VCaP (cell line): ENCODE measurements around the gene YPEL2.
"Not testable (repeated sequence)": the region's sequence is repeated elsewhere in the genome, so short reads cannot be mapped to it uniquely, and the experiment has no call there.

Source experiments
- H3K27ac ChIP-seq: fragments of 450-650 bp; 2 replicates; pipeline ENCODE4 v1.5.1; 2017
- CTCF ChIP-seq: fragments of 450-650 bp; conservative IDR thresholded peaks from 2 replicates; pipeline ENCODE4 v1.5.1; 2017; ENCODE audit warnings: mild to moderate bottlenecking, moderate library complexity

The YPEL2 gene

GRCh38 chr17:59404471-59404870 is 73.0 kb downstream of the YPEL2 start:
- no peak for TF ChIP-seq CTCF
- H3K27ac ChIP-seq = no peak overlapping the region

GRCh38 chr17:59405944-59406705 is 74.7 kb downstream of the YPEL2 start:
- TF ChIP-seq CTCF = no peak
- peak overlapping the region; percentile 92 for H3K27ac ChIP-seq

- TF ChIP-seq CTCF = no peak
- peak overlapping the region; percentile 92 for H3K27ac ChIP-seq
Observed at GRCh38 chr17:59406808-59407381, 75.4 kb downstream of the YPEL2 start.

- no peak for TF ChIP-seq CTCF
- no peak overlapping the region for H3K27ac ChIP-seq
Observed at GRCh38 chr17:59409336-59410048, 78.0 kb downstream of the YPEL2 start.

GRCh38 chr17:59410049-59410437 is 78.6 kb downstream of the YPEL2 start:
- no peak for TF ChIP-seq CTCF

GRCh38 chr17:59412431-59412830 is 81.0 kb downstream of the YPEL2 start:
- not testable (repeated sequence) for H3K27ac ChIP-seq

More at GRCh38 chr17:59410049-59410437, 78.6 kb downstream of the YPEL2 start:
- H3K27ac ChIP-seq = no peak overlapping the region

- TF ChIP-seq CTCF = no peak
- no peak overlapping the region for H3K27ac ChIP-seq
Observed at GRCh38 chr17:59413014-59413766, 81.7 kb downstream of the YPEL2 start.
